GM21390 (cell line): ENCODE data around the gene C1orf216.
"Not testable (repeated sequence)": the region's sequence is repeated elsewhere in the genome, so short reads cannot be mapped to it uniquely, and the experiment has no call there.

Source experiments
- ATAC-seq: cut with Tn5 transposase; IDR thresholded peaks from one replicate; pipeline ENCODE4 v1.9.1; 2021; ENCODE audit not compliant: unreplicated experiment

C1orf216 gene

GRCh38 chr1:35707601-35708440 is 10.9 kb downstream of the C1orf216 start:
- ATAC-seq: no peak

- no peak for ATAC-seq
Observed at GRCh38 chr1:35706846-35707600, 11.7 kb downstream of the C1orf216 start.

GRCh38 chr1:35702508-35702907 is 16.2 kb downstream of the C1orf216 start:
- ATAC-seq: no peak

GRCh38 chr1:35699152-35699551 is 19.5 kb downstream of the C1orf216 start:
- not testable (repeated sequence) for ATAC-seq

GRCh38 chr1:35692317-35692716 is 26.4 kb downstream of the C1orf216 start:
- no peak for ATAC-seq

GRCh38 chr1:35691571-35692220 is 27.0 kb downstream of the C1orf216 start:
- no peak for ATAC-seq

- no peak for ATAC-seq
Observed at GRCh38 chr1:35691080-35691479, 27.6 kb downstream of the C1orf216 start.

- ATAC-seq: not testable (repeated sequence)
Observed at GRCh38 chr1:35690103-35690502, 28.6 kb downstream of the C1orf216 start.

GRCh38 chr1:35688161-35688560 is 30.5 kb downstream of the C1orf216 start:
- no peak for ATAC-seq

- ATAC-seq: no peak
Observed at GRCh38 chr1:35683012-35683411, 35.7 kb downstream of the C1orf216 start.

GRCh38 chr1:35680271-35680670 is 38.4 kb downstream of the C1orf216 start:
- no peak for ATAC-seq

GRCh38 chr1:35675773-35676172 is 42.9 kb downstream of the C1orf216 start:
- no peak for ATAC-seq

GRCh38 chr1:35674111-35674510 is 44.6 kb downstream of the C1orf216 start:
- ATAC-seq: no peak

- ATAC-seq: no peak
Observed at GRCh38 chr1:35672116-35672515, 46.6 kb downstream of the C1orf216 start.

- no peak for ATAC-seq
Observed at GRCh38 chr1:35668506-35668905, 50.2 kb downstream of the C1orf216 start.

GRCh38 chr1:35666916-35667315 is 51.8 kb downstream of the C1orf216 start:
- ATAC-seq: no peak

- ATAC-seq: no peak
Observed at GRCh38 chr1:35666216-35666615, 52.5 kb downstream of the C1orf216 start.
